Stimulated activated CD8-positive, alpha-beta memory T cell treated with anti-CD3 and anti-CD28 coated beads, Interleukin-12 subunit alpha, Interleukin-12 subunit beta, amount 100 ng/mL, for 24 hours (primary cell): ENCODE results near the gene PPP1R1A.
A peak's percentile ranks its signal among the peaks of the same experiment; 100 is the strongest.

Source experiments
- DNase-seq: peaks from one replicate; pipeline ENCODE4 v3.0.0-alpha.2; 2020; ENCODE audit errors: extremely low read depth

The PPP1R1A gene

GRCh38 chr12:54571193-54572188 lies 17.0 kb downstream of the PPP1R1A start:
- DNase-seq, result no peak

GRCh38 chr12:54569995-54570528 lies 18.4 kb downstream of the PPP1R1A start:
- no peak for DNase-seq

GRCh38 chr12:54569072-54569471 lies 19.4 kb downstream of the PPP1R1A start:
- DNase-seq, result no peak

- DNase-seq, result no peak
Observed at GRCh38 chr12:54566792-54567191, 21.7 kb downstream of the PPP1R1A start.

GRCh38 chr12:54565986-54566544 lies 22.4 kb downstream of the PPP1R1A start:
- no peak for DNase-seq

GRCh38 chr12:54565310-54565985 lies 23.0 kb downstream of the PPP1R1A start:
- no peak for DNase-seq

- DNase-seq, result no peak
Observed at GRCh38 chr12:54564768-54565167, 23.7 kb downstream of the PPP1R1A start.

- no peak for DNase-seq
Observed at GRCh38 chr12:54563787-54564186, 24.7 kb downstream of the PPP1R1A start.

GRCh38 chr12:54562750-54563356 lies 25.6 kb downstream of the PPP1R1A start:
- no peak for DNase-seq

GRCh38 chr12:54561164-54561563 lies 27.3 kb downstream of the PPP1R1A start:
- DNase-seq, result no peak

- DNase-seq, result peak; percentile 60
Observed at GRCh38 chr12:54560374-54560858, 28.0 kb downstream of the PPP1R1A start.

- no peak for DNase-seq
Observed at GRCh38 chr12:54558759-54559158, 29.7 kb downstream of the PPP1R1A start.

GRCh38 chr12:54558311-54558710 lies 30.1 kb downstream of the PPP1R1A start:
- DNase-seq, result no peak

- DNase-seq, result no peak
Observed at GRCh38 chr12:54555670-54556257, 32.7 kb downstream of the PPP1R1A start.

GRCh38 chr12:54549774-54550451 lies 38.5 kb downstream of the PPP1R1A start:
- DNase-seq, result no peak

- no peak for DNase-seq
Observed at GRCh38 chr12:54546511-54546910, 41.9 kb downstream of the PPP1R1A start.

- no peak for DNase-seq
Observed at GRCh38 chr12:54544743-54545142, 43.7 kb downstream of the PPP1R1A start.

- no peak for DNase-seq
Observed at GRCh38 chr12:54543526-54543925, 44.9 kb downstream of the PPP1R1A start.

- DNase-seq, result no peak
Observed at GRCh38 chr12:54541751-54542290, 46.6 kb downstream of the PPP1R1A start.

- DNase-seq, result no peak
Observed at GRCh38 chr12:54538136-54538700, 50.2 kb downstream of the PPP1R1A start.
